GM12878 (cell line): ENCODE data around the gene CDCA7. TPM values are rescaled to one million over a fixed set of nuclear protein-coding genes. Genes with fewer than 3 reads are reported as not detected.

Experiments
- CBX5 ChIP-seq: sonication (generic); IDR thresholded peaks from 2 replicates; pipeline ENCODE4 v1.6.1; 2016; ENCODE audit warnings: low read depth, moderate library complexity, mild to moderate bottlenecking, inconsistent platforms
- EP300 ChIP-seq, 2 experiments: fragments of 150-350 bp in 1 of 2; IDR thresholded peaks; 2 replicates each; pipeline ENCODE4 v1.6.1; 2011 to 2012; ENCODE audit warnings: low read depth in 2 of 2, low read length in 2 of 2, borderline replicate concordance in 1 of 2, improper control_type of control experiment in 1 of 2, inconsistent platforms in 1 of 2; ENCODE audit not compliant: control insufficient read depth in 1 of 2
- HDAC2 ChIP-seq: fragments of 200-600 bp; sonication (generic); IDR thresholded peaks from 2 replicates; pipeline ENCODE4 v1.6.1; 2017
- IKZF2 ChIP-seq, 2 experiments: fragments of 450-650 bp; IDR thresholded peaks; 2 replicates each; pipeline ENCODE4 v1.6.1; 2017; ENCODE audit warnings: mild to moderate bottlenecking in 2 of 2, moderate library complexity in 2 of 2
- JUNB ChIP-seq: IDR thresholded peaks from 2 replicates; pipeline ENCODE4 v1.6.1; 2016; ENCODE audit warnings: antibody characterized with exemption, mild to moderate bottlenecking
- KLF5 ChIP-seq: fragments of 450-650 bp; IDR thresholded peaks from 2 replicates; pipeline ENCODE4 v1.6.1; 2014; ENCODE audit warnings: mild to moderate bottlenecking; ENCODE audit not compliant: partially characterized antibody
- MTA2 ChIP-seq: fragments of 450-650 bp; IDR thresholded peaks from 2 replicates; pipeline ENCODE4 v1.6.1; 2016; ENCODE audit warnings: low read depth, mild to moderate bottlenecking, moderate library complexity
- NFIC ChIP-seq: IDR thresholded peaks from 2 replicates; pipeline ENCODE4 v1.6.1; 2012; ENCODE audit warnings: low read depth, mild to moderate bottlenecking, inconsistent platforms, low read length, moderate library complexity
- NFXL1 ChIP-seq: fragments of 450-650 bp; IDR thresholded peaks from 2 replicates; pipeline ENCODE4 v1.6.1; 2017; ENCODE audit warnings: antibody characterized with exemption, mild to moderate bottlenecking, borderline replicate concordance
- NR2C2 ChIP-seq: IDR thresholded peaks from 2 replicates; pipeline ENCODE4 v1.6.1; 2011; ENCODE audit warnings: borderline replicate concordance, low read depth; ENCODE audit not compliant: control insufficient read depth, insufficient read length
- PAX5 ChIP-seq: IDR thresholded peaks from 2 replicates; pipeline ENCODE4 v1.6.1; 2011; ENCODE audit warnings: low read depth, low read length, borderline replicate concordance
- POLR2AphosphoS2 ChIP-seq: IDR thresholded peaks from 2 replicates; pipeline ENCODE4 v1.6.1; 2011; ENCODE audit warnings: low read depth, mild to moderate bottlenecking, low read length, improper control_type of control experiment, moderate library complexity
- RAD51 ChIP-seq: fragments of 450-650 bp; IDR thresholded peaks from 2 replicates; pipeline ENCODE4 v1.6.1; 2016; ENCODE audit warnings: moderate library complexity, mild to moderate bottlenecking, inconsistent platforms
- SP1 ChIP-seq: IDR thresholded peaks from one replicate; pipeline ENCODE4 v1.6.1; 2011; ENCODE audit warnings: low read depth, low read length
- ZNF274 ChIP-seq: IDR thresholded peaks from one replicate; pipeline ENCODE4 v1.8.0; 2011; ENCODE audit not compliant: insufficient read length, insufficient read depth
- ZNF592 ChIP-seq: fragments of 450-650 bp; IDR thresholded peaks from 2 replicates; pipeline ENCODE4 v1.6.1; 2017; ENCODE audit warnings: mild to moderate bottlenecking, moderate library complexity
- ZNF687 ChIP-seq: fragments of 450-650 bp; IDR thresholded peaks from 2 replicates; pipeline ENCODE4 v1.6.1; 2017; ENCODE audit warnings: mild to moderate bottlenecking, moderate library complexity
- polyA plus RNA-seq, 11 experiments: library from polyadenylated mRNA; depleted of rRNA in 4 of 11; unstranded in 6 of 11; stranded (reverse) in 5 of 11; fragments of >200 nt; fragmentation: Nextera tagmentation in 4 of 11; fragmentation: Illumina TruSeq in 1 of 11; extraction: Ambion mirVana in 4 of 11; extraction: Trizol in 1 of 11; gene quantifications; 1 replicate in 1 of 11; 2 replicates in 10 of 11; pipeline versions ENCODE4 v1.2.1 to v1.2.3, GENCODE V29; 2011 to 2016; ENCODE audit warnings: inconsistent platforms in 2 of 11, missing spikeins in 2 of 11, low read depth in 1 of 11
- total RNA-seq, 4 experiments: library from RNA; depleted of rRNA in 3 of 4; stranded (reverse); fragments of >200 nt in 3 of 4; fragmentation: Illumina TruSeq in 1 of 4; extraction: Trizol in 1 of 4; gene quantifications; 2 replicates each; pipeline versions ENCODE4 v1.2.1 to v1.2.3, GENCODE V29; 2013 to 2021
- TF ChIP-seq, protein P1 (sequence below): fragments of 450-650 bp; IDR thresholded peaks from 2 replicates; pipeline ENCODE4 v1.6.1; 2017; ENCODE audit warnings: mild to moderate bottlenecking, low read depth, inconsistent platforms; ENCODE audit not compliant: poor library complexity, severe bottlenecking
- TF ChIP-seq, protein P2 (sequence below): IDR thresholded peaks from 2 replicates; pipeline ENCODE4 v1.6.1; 2012; ENCODE audit warnings: low read depth, low read length, improper control_type of control experiment
- TF ChIP-seq, protein P3 (sequence below): IDR thresholded peaks from 2 replicates; pipeline ENCODE4 v1.6.1; 2011; ENCODE audit warnings: borderline replicate concordance, low read depth, mild to moderate bottlenecking, moderate library complexity, mixed read lengths, low read length; ENCODE audit not compliant: insufficient read depth; ENCODE audit errors: extremely low read length

The CDCA7 gene
- total and polyA plus RNA-seq, 10 of the 15 experiments (the other 5 are each of a cell fraction or from before 2014, with no cell fraction given), result 23.5 to 71.3 (median 40.8) TPM

DNA sequence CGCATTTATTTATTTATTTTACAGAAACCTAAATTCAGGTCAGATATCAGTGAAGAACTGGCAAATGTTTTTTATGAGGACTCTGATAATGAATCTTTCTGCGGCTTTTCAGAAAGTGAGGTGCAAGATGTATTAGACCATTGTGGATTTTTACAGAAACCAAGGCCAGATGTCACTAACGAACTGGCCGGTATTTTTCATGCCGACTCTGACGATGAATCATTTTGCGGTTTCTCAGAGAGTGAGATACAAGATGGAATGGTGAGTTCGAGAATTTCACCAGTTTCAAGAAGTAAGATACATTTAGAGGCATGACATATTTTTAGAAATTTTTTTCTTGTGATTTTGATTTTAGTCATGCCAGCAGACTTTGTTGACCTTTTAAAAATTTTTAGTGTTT is 4.6 kb downstream of the CDCA7 start (continued):
- TF ChIP-seq ZNF687, result no peak
- TF ChIP-seq EP300 (IDR thresholded peaks at IDR 0.05; ENCODE audit: borderline replicate concordance in 1 of 2, control insufficient read depth in 1 of 2, low read depth in 2 of 2, low read length in 2 of 2), result peak; percentile 74 to 89; a peak in 3 of 4 replicates
- TF ChIP-seq JUNB, result peak; percentile 92
- TF ChIP-seq ZNF592, result no peak
- no peak for TF ChIP-seq NR2C2
- TF ChIP-seq NFIC, result peak; percentile 97
- TF ChIP-seq PAX5, result peak; percentile 73; the same call in 1 of the 2 replicates
- TF ChIP-seq NFXL1, result no peak
- TF ChIP-seq CBX5, result 0 out of 2 replicates have a peak, but pooled peaks have one; percentile 51
- no peak for TF ChIP-seq KLF5
- TF ChIP-seq, protein P1, sequence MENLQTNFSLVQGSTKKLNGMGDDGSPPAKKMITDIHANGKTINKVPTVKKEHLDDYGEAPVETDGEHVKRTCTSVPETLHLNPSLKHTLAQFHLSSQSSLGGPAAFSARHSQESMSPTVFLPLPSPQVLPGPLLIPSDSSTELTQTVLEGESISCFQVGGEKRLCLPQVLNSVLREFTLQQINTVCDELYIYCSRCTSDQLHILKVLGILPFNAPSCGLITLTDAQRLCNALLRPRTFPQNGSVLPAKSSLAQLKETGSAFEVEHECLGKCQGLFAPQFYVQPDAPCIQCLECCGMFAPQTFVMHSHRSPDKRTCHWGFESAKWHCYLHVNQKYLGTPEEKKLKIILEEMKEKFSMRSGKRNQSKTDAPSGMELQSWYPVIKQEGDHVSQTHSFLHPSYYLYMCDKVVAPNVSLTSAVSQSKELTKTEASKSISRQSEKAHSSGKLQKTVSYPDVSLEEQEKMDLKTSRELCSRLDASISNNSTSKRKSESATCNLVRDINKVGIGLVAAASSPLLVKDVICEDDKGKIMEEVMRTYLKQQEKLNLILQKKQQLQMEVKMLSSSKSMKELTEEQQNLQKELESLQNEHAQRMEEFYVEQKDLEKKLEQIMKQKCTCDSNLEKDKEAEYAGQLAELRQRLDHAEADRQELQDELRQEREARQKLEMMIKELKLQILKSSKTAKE, result peak; percentile 89
- peak; percentile 74 to 81; a peak in 3 of 4 replicates for TF ChIP-seq IKZF2 (IDR thresholded peaks at IDR 0.05)
- TF ChIP-seq RAD51, result no peak
- TF ChIP-seq, protein P2, sequence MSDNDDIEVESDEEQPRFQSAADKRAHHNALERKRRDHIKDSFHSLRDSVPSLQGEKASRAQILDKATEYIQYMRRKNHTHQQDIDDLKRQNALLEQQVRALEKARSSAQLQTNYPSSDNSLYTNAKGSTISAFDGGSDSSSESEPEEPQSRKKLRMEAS, result no peak
- no peak for TF ChIP-seq POLR2AphosphoS2
- no peak for TF ChIP-seq ZNF274
- no peak for TF ChIP-seq SP1
- TF ChIP-seq HDAC2, result no peak
- peak; percentile 93 for TF ChIP-seq MTA2
- TF ChIP-seq, protein P3, sequence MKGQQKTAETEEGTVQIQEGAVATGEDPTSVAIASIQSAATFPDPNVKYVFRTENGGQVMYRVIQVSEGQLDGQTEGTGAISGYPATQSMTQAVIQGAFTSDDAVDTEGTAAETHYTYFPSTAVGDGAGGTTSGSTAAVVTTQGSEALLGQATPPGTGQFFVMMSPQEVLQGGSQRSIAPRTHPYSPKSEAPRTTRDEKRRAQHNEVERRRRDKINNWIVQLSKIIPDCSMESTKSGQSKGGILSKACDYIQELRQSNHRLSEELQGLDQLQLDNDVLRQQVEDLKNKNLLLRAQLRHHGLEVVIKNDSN, result no peak
